AG10803 (cell line): ENCODE measurements around the gene PYCR2.

ENCODE experiments used
- DNase-seq: peaks from one replicate; pipeline ENCODE4 v3.0.0; 2010; ENCODE audit warnings: low read depth
- H3K4me3 ChIP-seq: 2 replicates; pipeline ENCODE4 v1.5.1; 2011; ENCODE audit warnings: mild to moderate bottlenecking, low read length, control low read depth
- TF ChIP-seq, protein P1 (sequence below): conservative IDR thresholded peaks from 2 replicates; pipeline ENCODE4 v1.5.1; 2011; ENCODE audit warnings: mild to moderate bottlenecking, low read length, control low read depth, inconsistent platforms

PYCR2 gene

DNA sequence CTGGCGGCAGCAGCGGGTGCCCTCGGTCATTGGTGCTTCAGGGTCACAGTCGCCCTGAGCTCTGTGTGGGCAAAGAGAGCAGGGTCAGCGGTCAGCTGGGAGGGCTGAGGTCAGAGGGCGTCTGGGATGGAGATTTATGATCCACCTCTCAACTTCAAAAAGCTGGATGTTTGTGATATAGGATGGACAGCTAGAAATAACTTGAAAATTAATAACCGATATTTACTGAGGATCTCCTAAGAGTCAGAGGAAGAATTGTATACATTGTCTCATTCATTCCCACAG, 37.1 kb downstream of the PYCR2 start:
- no peak for DNase-seq
- TF ChIP-seq, protein P1, sequence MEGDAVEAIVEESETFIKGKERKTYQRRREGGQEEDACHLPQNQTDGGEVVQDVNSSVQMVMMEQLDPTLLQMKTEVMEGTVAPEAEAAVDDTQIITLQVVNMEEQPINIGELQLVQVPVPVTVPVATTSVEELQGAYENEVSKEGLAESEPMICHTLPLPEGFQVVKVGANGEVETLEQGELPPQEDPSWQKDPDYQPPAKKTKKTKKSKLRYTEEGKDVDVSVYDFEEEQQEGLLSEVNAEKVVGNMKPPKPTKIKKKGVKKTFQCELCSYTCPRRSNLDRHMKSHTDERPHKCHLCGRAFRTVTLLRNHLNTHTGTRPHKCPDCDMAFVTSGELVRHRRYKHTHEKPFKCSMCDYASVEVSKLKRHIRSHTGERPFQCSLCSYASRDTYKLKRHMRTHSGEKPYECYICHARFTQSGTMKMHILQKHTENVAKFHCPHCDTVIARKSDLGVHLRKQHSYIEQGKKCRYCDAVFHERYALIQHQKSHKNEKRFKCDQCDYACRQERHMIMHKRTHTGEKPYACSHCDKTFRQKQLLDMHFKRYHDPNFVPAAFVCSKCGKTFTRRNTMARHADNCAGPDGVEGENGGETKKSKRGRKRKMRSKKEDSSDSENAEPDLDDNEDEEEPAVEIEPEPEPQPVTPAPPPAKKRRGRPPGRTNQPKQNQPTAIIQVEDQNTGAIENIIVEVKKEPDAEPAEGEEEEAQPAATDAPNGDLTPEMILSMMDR, result no peak
- no peak overlapping the region for H3K4me3 ChIP-seq

DNA sequence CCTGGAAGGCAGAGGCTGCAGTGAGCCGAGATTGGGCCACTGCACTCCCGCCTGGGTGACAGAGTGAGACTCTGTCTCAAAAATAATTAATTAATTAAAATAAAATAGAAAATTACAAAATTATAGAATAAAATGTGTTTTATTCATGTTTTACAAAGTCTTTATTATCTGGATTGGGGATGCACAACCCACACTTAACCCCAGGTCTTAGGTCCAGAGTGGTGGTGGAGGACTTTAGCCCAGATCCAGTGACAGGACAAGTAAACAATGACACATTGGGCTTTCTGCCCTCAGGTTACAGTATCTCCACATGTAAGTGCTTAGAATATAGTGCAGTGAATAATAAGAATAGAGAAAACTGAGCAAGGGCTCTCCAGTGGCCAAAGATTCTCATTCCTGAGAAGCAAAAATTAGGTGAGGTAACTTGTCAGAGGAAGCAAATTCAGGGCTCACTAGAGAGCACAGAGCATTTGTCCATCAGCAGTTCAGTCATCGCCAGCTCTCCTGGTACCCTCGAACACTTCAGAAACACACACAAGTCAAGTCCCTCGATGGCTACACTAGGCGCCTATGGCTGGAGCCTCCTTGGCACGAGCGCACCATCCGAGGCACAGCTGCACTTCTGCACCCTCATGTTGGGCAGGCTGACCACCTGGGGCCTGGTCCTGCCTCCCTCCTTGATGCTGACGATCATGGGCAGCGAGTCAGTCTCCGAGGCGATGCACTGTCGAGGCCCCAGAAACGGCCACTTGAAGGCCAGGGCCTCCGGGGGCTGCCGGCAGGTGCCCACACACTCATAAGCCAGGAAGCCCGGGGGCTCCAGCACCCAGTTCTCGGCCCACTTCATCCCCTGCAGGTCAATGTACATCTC, 37.7 kb downstream of the PYCR2 start:
- TF ChIP-seq, protein P1, result no peak
- DNase-seq, result no peak
- no peak overlapping the region for H3K4me3 ChIP-seq

DNA sequence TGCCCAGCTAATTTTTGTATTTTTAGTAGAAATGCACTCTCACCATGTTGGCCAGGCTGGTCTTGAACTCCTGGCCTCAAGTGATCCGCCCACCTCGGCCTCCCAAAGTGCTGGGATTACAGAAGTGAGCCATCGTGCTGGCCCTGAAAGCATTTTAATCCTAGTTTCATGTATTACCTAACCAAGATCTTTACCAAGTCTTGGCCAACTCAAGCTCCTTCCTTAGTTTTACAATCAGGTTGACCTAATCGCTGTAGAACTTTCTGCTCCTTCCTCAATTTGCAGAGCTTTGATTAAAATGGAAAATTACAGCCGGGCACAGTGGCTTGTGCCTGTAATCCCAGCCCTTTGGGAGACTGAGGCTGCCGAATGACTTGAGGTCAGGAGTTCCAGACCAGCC, 38.7 kb downstream of the PYCR2 start:
- DNase-seq, result no peak
- TF ChIP-seq, protein P1, result no peak
- H3K4me3 ChIP-seq, result no peak overlapping the region

DNA sequence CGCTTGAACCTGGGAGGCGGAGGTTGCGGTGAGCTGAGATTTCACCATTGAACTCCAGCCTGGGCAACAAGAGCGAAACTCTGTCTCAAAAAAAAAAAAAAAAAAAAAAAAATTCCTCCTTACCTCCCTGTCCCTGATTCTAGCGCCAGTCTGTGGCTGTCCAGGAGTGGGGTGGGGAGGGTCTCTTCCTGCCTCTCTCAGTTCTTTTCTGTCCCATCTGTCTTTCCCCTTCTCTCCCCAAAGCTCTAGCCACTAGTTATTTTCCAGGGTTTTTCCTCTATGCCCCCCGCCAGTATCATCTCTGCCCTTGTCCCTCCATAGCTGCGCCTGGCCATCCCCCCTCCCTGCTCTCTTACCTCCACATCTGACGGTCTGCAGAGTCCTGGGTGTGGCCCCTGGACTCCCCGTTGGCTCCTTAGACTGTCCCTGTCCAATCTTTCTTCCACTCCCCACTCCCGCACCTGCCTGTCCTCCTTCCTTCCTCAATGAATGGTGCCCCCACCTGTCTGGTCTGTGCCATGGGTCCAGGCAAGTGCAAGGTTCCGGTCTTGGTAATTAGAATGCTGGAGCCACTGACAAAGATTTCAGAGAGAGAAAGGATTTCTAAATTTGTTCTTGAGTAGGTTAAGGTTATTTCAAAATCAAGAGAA, 40.3 kb downstream of the PYCR2 start:
- TF ChIP-seq, protein P1, result no peak
- no peak for DNase-seq
- no peak overlapping the region; the same call in 1 of the 2 replicates for H3K4me3 ChIP-seq

DNA sequence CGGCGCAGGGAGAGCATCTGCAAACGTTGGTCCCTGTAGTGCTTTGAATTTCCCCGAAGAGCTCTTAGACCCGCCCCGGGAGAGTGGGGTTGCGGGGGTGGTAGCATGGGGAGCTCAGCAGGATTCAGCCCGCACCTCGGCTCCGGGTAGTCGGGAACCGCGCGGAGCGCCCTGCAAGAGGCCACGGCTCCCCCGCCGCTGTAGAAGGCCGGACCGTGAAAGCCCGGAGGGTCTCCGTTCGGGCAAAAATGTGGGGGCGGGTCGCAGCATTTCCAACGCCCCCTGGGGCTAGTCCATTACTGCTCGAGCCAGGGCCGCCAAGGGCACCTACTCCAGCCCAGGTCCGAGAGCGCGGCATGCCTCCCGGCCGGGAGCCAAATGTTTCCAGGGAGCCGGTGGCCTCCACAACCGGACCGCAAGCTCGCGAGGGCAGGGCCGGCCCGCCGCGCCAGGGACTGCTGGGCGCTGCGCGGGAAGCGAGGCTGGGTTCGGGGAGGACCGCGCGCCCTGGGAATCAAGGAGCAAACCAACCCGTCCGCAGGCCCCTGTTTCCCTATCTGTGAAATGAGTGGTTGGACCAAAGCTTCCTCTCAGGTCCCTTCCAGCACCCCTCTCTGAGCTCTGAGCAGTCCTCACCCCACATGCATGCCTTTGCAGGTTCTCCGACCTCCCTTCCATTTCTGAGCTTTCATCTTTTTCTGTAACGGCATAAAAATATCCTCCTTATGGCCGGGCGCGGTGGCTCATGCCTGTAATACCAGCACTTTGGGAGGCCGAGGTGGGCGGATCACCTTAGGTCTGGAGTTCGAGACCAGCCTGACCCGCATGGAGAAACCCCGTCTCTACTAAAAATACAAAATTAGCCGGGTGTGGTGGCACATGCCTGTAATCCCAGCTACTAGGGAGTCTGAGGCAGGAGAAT, 41.1 kb downstream of the PYCR2 start:
- peak; percentile 45 for DNase-seq
- TF ChIP-seq, protein P1, result no peak
- H3K4me3 ChIP-seq, result peak overlapping the region; percentile 97

DNA sequence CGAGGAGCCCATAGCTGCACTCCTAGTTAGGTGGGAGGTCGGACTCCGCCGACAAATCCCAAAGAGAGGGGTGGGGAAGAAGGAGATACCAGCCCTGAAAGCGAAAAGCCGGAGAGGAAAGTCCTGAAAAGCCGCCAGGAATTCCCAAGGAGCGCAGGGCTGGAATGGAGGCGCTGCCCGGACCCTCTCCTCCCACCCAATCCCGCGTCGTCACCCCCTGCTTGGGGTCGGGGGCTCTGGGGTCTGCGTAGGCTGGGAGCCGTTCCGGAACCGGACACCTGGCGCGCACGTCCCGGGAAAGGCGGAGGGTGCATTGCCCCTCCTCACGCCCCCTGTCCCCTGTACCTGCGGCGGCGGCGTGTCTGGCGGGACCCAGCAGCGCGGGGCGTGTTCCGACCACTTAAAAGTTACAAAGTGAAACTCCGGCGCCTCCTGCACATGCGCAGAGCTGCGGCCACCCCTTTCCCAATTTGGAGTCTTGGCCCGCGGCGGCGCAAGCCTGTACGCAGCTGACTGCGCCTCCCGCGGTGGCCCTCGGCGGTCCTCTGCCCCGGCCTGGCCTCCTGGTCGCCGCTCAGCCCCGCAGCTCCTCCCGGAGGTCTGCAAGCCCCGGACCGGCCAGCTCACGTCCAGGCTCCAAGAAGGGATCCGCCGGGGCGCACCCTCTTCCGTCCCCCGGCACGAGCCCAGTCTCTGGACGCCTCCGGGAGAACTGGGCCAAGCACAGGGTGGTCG, 41.9 kb downstream of the PYCR2 start, which contains the start of gene TMEM63A:
Gene TMEM63A, minus strand, starts transcription at position 422 of the 735 bp plus-strand sequence. CDS start 4,800 bp downstream, outside the sequence.
- TF ChIP-seq, protein P1, result peak; percentile 35; the same call in 1 of the 2 replicates

More for the DNA sequence above, 41.9 kb downstream of the PYCR2 start, which contains the start of gene TMEM63A:
- peak; percentile 82 for DNase-seq
- peak within 1 kb of the TSS; percentile 97 for H3K4me3 ChIP-seq
